ENCODE measurements around the gene CAMK4.

The CAMK4 gene

DNA sequence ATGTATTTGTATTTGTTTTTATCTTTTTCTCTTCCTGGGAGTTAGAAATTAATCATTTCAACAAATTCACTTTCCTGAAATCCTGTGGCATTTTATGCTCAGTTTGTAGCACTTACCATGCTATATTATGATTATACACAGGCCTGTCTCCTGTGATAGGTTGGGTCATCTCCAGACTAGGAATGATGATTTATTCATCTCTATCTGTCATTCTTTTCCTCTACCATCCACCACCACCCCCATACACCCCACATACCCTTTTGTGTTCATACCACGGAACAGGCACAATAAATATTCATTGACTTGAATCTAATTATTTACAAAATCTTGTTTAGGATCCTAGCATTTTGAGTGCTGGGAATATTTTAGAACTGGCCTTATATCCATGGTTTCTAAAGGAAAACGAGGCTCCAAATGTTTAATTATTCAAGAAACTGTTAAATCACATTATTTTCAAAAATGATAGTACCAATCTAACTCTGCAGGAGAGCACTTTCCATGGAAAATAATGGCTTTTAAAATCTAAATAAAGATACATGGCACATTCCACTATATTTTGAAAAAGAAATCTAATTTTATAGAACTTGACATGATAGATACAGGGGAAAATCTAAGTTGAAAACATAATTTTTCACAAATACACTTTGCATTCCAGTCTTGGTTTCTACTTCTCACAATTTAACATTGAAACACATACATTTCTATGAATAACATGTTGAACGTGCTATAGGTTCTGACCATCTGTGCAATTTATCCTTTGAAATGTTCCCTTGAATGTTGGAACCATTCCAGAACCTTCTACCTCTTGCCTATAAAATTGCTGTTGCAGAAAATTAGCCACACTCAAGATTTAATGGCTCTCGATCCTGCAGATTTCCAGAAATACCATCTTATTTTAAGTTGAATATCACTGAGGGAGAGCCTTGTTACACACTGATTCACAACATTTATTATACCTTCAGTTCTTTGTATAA lies 198.8 kb downstream of the CAMK4 start:
- H3K36me3 ChIP-seq (ENCODE audit: control insufficient read depth, insufficient read depth, low read length), result no peaks in the 10 kb centered on the region
- no peaks in the 10 kb centered on the region for H3K4me1 ChIP-seq (ENCODE audit: control insufficient read depth, insufficient read depth, low read length, poor library complexity, severe bottlenecking)
- 86 to 92% methylated on average over 1 to 2 of the region's 4 CpGs for WGBS, 2 experiments (ENCODE audit: insufficient coverage in 2 of 2)
- no peak overlapping the region for H3K4me3 ChIP-seq (ENCODE audit: extremely low read depth, insufficient read depth, low read length, poor library complexity, severe bottlenecking)
- no peaks in the 10 kb centered on the region for H3K9me3 ChIP-seq (ENCODE audit: control insufficient read depth, low read length)
- no peak overlapping the region for H3K27ac ChIP-seq (ENCODE audit: low read depth, low read length, severe bottlenecking)

DNA sequence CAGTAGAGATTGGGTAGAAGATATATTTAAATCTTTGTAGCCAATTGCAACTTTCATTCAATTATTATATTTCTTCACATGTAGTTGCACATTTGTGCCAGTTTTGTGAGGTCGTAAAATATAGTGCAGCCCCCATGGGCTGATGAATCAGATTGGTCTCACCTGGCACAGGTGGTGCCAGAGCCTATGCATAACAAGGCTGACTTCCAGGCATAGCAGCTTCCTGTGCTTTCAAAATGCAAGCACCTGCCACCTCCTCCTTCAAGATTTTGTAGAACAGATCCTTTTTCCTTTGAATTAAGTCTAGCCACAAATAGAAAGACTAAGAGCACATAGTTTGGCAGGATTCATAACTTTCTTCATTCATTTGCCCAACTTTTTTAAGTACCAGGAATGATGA lies 201.0 kb downstream of the CAMK4 start:
- WGBS, 2 experiments (ENCODE audit: insufficient coverage in 2 of 2), result no CpG with 5 or more reads among the region's 1 CpG

DNA sequence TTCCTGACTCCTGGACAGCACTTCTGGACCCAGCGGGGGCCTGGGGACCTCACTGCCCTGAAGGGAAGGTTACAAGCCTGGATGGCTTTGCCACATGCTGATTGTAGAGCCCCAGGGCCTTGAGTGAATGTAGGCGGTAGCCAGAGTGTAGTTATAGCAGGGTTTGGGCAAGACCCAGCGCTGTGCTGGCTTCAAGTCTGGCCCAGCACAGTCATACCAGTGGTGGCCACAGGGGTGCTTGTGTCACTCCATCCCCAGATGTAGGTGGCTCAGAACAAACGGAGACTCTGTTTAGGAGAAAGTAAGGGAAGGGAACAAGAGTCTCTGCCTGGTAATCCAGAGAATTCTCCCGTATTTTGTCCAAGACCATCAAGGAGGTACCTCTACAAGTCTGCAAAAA lies 203.6 kb downstream of the CAMK4 start:
- Histone ChIP-seq H3K9me3 (ENCODE audit: control insufficient read depth, low read length) (no peaks in the 10 kb centered on the region), H3K4me3 (ENCODE audit: extremely low read depth, insufficient read depth, low read length, poor library complexity, severe bottlenecking) (no peak overlapping the region), H3K36me3 (ENCODE audit: control insufficient read depth, insufficient read depth, low read length) (no peaks in the 10 kb centered on the region), H3K4me1 (ENCODE audit: control insufficient read depth, insufficient read depth, low read length, poor library complexity, severe bottlenecking) (no peaks in the 10 kb centered on the region), H3K27ac (ENCODE audit: low read depth, low read length, severe bottlenecking) (no peak overlapping the region)
- WGBS, 2 experiments (ENCODE audit: insufficient coverage in 2 of 2), result 86 to 97% methylated on average over 4 to 5 of the region's 5 CpGs

More for the DNA sequence above, 201.0 kb downstream of the CAMK4 start:
- H3K4me1 ChIP-seq (ENCODE audit: control insufficient read depth, insufficient read depth, low read length, poor library complexity, severe bottlenecking), result no peaks in the 10 kb centered on the region
- H3K36me3 ChIP-seq (ENCODE audit: control insufficient read depth, insufficient read depth, low read length), result no peaks in the 10 kb centered on the region
- H3K27ac ChIP-seq (ENCODE audit: low read depth, low read length, severe bottlenecking), result no peak overlapping the region
- no peak overlapping the region for H3K4me3 ChIP-seq (ENCODE audit: extremely low read depth, insufficient read depth, low read length, poor library complexity, severe bottlenecking)
- no peaks in the 10 kb centered on the region for H3K9me3 ChIP-seq (ENCODE audit: control insufficient read depth, low read length)

DNA sequence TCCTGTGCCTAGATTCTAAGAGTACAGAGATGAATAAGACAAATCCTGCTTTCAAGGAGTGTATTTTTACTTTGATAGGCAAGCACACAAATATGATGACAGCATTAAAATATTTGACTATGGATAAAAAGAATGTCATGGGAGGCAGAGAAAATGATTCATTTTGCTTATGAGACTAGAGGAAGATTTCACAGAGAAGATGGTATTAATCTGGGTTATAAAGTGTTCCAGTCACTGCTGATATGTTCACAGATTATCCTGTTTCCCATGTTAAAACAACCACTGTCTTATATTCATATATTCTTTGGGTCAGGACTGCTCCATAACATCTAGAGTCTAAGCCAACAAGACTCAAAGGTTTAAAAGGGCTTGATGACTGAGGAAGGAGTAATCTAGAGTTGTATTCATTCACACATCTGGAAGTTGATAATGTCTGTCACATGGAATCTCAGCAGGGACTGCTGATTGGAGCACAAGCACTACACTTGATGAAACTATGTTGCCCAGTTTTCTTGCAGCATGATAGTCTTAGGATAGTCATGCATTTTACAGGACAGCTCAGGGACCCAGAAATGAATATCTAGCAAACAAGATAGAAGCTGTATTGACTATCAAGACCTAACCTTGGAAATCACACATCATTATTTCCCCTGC lies 208.8 kb downstream of the CAMK4 start:
- Histone ChIP-seq H3K4me3 (ENCODE audit: extremely low read depth, insufficient read depth, low read length, poor library complexity, severe bottlenecking) (no peak overlapping the region), H3K9me3 (ENCODE audit: control insufficient read depth, low read length) (no peaks in the 10 kb centered on the region), H3K4me1 (ENCODE audit: control insufficient read depth, insufficient read depth, low read length, poor library complexity, severe bottlenecking) (no peaks in the 10 kb centered on the region), H3K36me3 (ENCODE audit: control insufficient read depth, insufficient read depth, low read length) (no peaks in the 10 kb centered on the region), H3K27ac (ENCODE audit: low read depth, low read length, severe bottlenecking) (no peak overlapping the region)

DNA sequence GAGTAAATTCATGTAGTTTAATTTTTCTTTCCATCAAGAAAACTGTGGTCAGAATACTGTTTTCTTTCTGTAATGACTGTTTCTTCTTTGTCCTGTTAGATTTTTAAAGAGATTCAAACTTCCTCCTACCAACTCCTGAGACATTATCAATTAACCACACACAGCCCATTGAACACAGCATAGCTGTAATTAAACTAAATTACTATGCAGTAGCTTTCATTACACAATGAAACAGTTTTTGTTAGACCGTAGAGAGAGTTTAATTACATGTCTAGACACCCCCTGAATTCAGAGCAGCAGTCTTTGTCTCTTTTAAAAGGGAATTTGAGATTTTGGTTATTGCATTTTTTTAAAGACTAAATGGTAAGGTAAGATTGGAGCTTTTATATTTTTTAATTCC lies 210.6 kb downstream of the CAMK4 start:
- H3K4me1 ChIP-seq (ENCODE audit: control insufficient read depth, insufficient read depth, low read length, poor library complexity, severe bottlenecking), result no peaks in the 10 kb centered on the region
- no peak overlapping the region for H3K4me3 ChIP-seq (ENCODE audit: extremely low read depth, insufficient read depth, low read length, poor library complexity, severe bottlenecking)
- no peak overlapping the region for H3K27ac ChIP-seq (ENCODE audit: low read depth, low read length, severe bottlenecking)
- WGBS, 2 experiments (ENCODE audit: insufficient coverage in 2 of 2), result no CpG with 5 or more reads among the region's 1 CpG
- no peaks in the 10 kb centered on the region for H3K9me3 ChIP-seq (ENCODE audit: control insufficient read depth, low read length)
- no peaks in the 10 kb centered on the region for H3K36me3 ChIP-seq (ENCODE audit: control insufficient read depth, insufficient read depth, low read length)

- WGBS, 2 experiments (ENCODE audit: insufficient coverage in 2 of 2), result 87 to 100% methylated on average over 1 of the region's 1 CpG
- Histone ChIP-seq H3K4me3 (ENCODE audit: extremely low read depth, insufficient read depth, low read length, poor library complexity, severe bottlenecking) (no peak overlapping the region), H3K27ac (ENCODE audit: low read depth, low read length, severe bottlenecking) (no peak overlapping the region), H3K4me1 (ENCODE audit: control insufficient read depth, insufficient read depth, low read length, poor library complexity, severe bottlenecking) (no peaks in the 10 kb centered on the region), H3K36me3 (ENCODE audit: control insufficient read depth, insufficient read depth, low read length) (no peaks in the 10 kb centered on the region), H3K9me3 (ENCODE audit: control insufficient read depth, low read length) (no peaks in the 10 kb centered on the region)
Measured at GRCh38 chr5:111439473-111440075, 215.4 kb downstream of the CAMK4 start.

- WGBS, 2 experiments (ENCODE audit: insufficient coverage in 2 of 2), result 80% methylated on average over 1 of the region's 1 CpG; no CpG with 5 or more reads in 1 of the 2 experiments
Measured at GRCh38 chr5:111447099-111447498, 222.9 kb downstream of the CAMK4 start.

DNA sequence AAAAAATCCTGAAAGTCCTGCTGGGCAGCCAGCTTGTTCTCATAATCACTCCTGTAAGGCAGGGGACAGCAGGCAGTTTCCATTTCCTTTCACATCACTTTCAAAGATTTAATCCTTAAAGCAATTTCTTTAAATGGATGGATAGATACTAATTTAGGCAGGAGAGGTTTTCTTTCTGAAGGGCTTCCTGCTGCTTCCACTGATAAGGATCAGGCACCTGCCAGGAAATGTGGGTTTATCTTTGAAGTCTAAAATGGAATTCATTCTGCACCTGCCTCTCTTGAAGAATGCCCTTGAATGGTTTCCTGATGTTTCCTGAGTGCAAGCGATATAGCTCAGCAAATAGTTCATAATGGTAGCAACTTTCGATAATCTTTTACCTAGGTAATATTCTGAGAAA lies 223.6 kb downstream of the CAMK4 start:
- Histone ChIP-seq H3K36me3 (ENCODE audit: control insufficient read depth, insufficient read depth, low read length) (no peaks in the 10 kb centered on the region), H3K4me1 (ENCODE audit: control insufficient read depth, insufficient read depth, low read length, poor library complexity, severe bottlenecking) (peaks cover 9% of the 10 kb centered on the region), H3K4me3 (ENCODE audit: extremely low read depth, insufficient read depth, low read length, poor library complexity, severe bottlenecking) (no peak overlapping the region), H3K9me3 (ENCODE audit: control insufficient read depth, low read length) (no peaks in the 10 kb centered on the region), H3K27ac (ENCODE audit: low read depth, low read length, severe bottlenecking) (no peak overlapping the region)
- no CpG with 5 or more reads among the region's 2 CpGs for WGBS, 2 experiments (ENCODE audit: insufficient coverage in 2 of 2)

More at GRCh38 chr5:111447099-111447498, 222.9 kb downstream of the CAMK4 start:
- Histone ChIP-seq H3K36me3 (ENCODE audit: control insufficient read depth, insufficient read depth, low read length) (no peaks in the 10 kb centered on the region), H3K9me3 (ENCODE audit: control insufficient read depth, low read length) (no peaks in the 10 kb centered on the region), H3K27ac (ENCODE audit: low read depth, low read length, severe bottlenecking) (no peak overlapping the region), H3K4me3 (ENCODE audit: extremely low read depth, insufficient read depth, low read length, poor library complexity, severe bottlenecking) (no peak overlapping the region), H3K4me1 (ENCODE audit: control insufficient read depth, insufficient read depth, low read length, poor library complexity, severe bottlenecking) (peaks cover 9% of the 10 kb centered on the region)

GRCh38 chr5:111453295-111453694 lies 229.1 kb downstream of the CAMK4 start:
- no CpG with 5 or more reads among the region's 1 CpG for WGBS, 2 experiments (ENCODE audit: insufficient coverage in 2 of 2)
- Histone ChIP-seq H3K4me1 (ENCODE audit: control insufficient read depth, insufficient read depth, low read length, poor library complexity, severe bottlenecking) (no peaks in the 10 kb centered on the region), H3K36me3 (ENCODE audit: control insufficient read depth, insufficient read depth, low read length) (no peaks in the 10 kb centered on the region), H3K27ac (ENCODE audit: low read depth, low read length, severe bottlenecking) (no peak overlapping the region), H3K4me3 (ENCODE audit: extremely low read depth, insufficient read depth, low read length, poor library complexity, severe bottlenecking) (no peak overlapping the region), H3K9me3 (ENCODE audit: control insufficient read depth, low read length) (no peaks in the 10 kb centered on the region)

GRCh38 chr5:111453747-111454146 lies 229.6 kb downstream of the CAMK4 start:
- Histone ChIP-seq H3K9me3 (ENCODE audit: control insufficient read depth, low read length) (no peaks in the 10 kb centered on the region), H3K4me1 (ENCODE audit: control insufficient read depth, insufficient read depth, low read length, poor library complexity, severe bottlenecking) (no peaks in the 10 kb centered on the region), H3K27ac (ENCODE audit: low read depth, low read length, severe bottlenecking) (no peak overlapping the region), H3K36me3 (ENCODE audit: control insufficient read depth, insufficient read depth, low read length) (no peaks in the 10 kb centered on the region), H3K4me3 (ENCODE audit: extremely low read depth, insufficient read depth, low read length, poor library complexity, severe bottlenecking) (no peak overlapping the region)
- no CpG with 5 or more reads among the region's 2 CpGs for WGBS, 2 experiments (ENCODE audit: insufficient coverage in 2 of 2)
